ENCODE results near the gene ATG10. TPM values are rescaled to one million over a fixed set of nuclear protein-coding genes. Genes with fewer than 3 reads are reported as not detected.
A peak's percentile ranks its signal among the peaks of the same experiment; 100 is the strongest.

ATG10 gene
- total and polyA plus RNA-seq, 2 experiments from 2014 or later, result 12.5 to 17.7 TPM

- H3K4me1 Mint-ChIP-seq, result peaks cover 44% of the 10 kb centered on the region
- ATAC-seq (no peak), DNase-seq (ENCODE audit: low spot score) (no peak)
- H3K27ac Mint-ChIP-seq, result peak overlapping the region; percentile 100
- peaks cover 26% of the 10 kb centered on the region for H3K27me3 Mint-ChIP-seq (ENCODE audit: insufficient read depth, low read depth, poor library complexity)
- peak overlapping the region; percentile 95 for H3K4me2 ChIP-seq
- peaks cover 29% of the 10 kb centered on the region for H3K36me3 ChIP-seq (ENCODE audit: insufficient read depth)
- H3K27ac ChIP-seq (ENCODE audit: low read depth), result peak overlapping the region; percentile 92
- no peaks in the 10 kb centered on the region for H3K9me2 ChIP-seq (ENCODE audit: insufficient read depth)
- H3K4me3 Mint-ChIP-seq, result peak overlapping the region; percentile 94
- no peaks in the 10 kb centered on the region for H3K27me3 ChIP-seq (ENCODE audit: insufficient read depth)
- peaks cover 27% of the 10 kb centered on the region for H3F3A ChIP-seq (replicated peaks; ENCODE audit: low read depth)
- peaks cover 30% of the 10 kb centered on the region for H3K4me1 ChIP-seq (ENCODE audit: insufficient read depth)
- peaks cover 22% of the 10 kb centered on the region for H3K79me2 ChIP-seq (replicated peaks; ENCODE audit: insufficient read depth)
- H3K36me3 Mint-ChIP-seq (ENCODE audit: low read depth), result peaks cover 60% of the 10 kb centered on the region
- H3K9me3 Mint-ChIP-seq, result no peaks in the 10 kb centered on the region
- TF ChIP-seq REST (IDR thresholded peaks at IDR 0.05; ENCODE audit: unreplicated experiment) (no peak), STAT1 (IDR thresholded peaks at IDR 0.05; ENCODE audit: unreplicated experiment) (no peak), JUNB (IDR thresholded peaks at IDR 0.05; ENCODE audit: unreplicated experiment) (no peak), ZNF331 (CRISPR knock-in tag; IDR thresholded peaks at IDR 0.05; ENCODE audit: low read depth) (no peak), EZH2 (IDR thresholded peaks at IDR 0.05; ENCODE audit: low read depth, unreplicated experiment) (no peak), CTCF (conservative IDR thresholded peaks at IDR 0.05; ENCODE audit: low read depth in 2 of 2) (no peak), CREB1 (CRISPR knock-in tag; IDR thresholded peaks at IDR 0.05; ENCODE audit: low read depth) (no peak)
- no peaks in the 10 kb centered on the region; the same call in 1 of the 2 replicates for H4K20me1 ChIP-seq (replicated peaks; ENCODE audit: insufficient read depth)
- no peak overlapping the region for H2AFZ ChIP-seq
- peak overlapping the region; percentile 91 for H3K4me3 ChIP-seq
Measured at GRCh38 chr5:82276800-82277612, 305.2 kb downstream of the ATG10 start.

GRCh38 chr5:82277613-82277986 lies 305.8 kb downstream of the ATG10 start:
- Mint-ChIP-seq H3K4me3 (peak overlapping the region; percentile 94), H3K4me1 (peaks cover 40% of the 10 kb centered on the region), H3K27ac (peak overlapping the region; percentile 100), H3K27me3 (ENCODE audit: insufficient read depth, low read depth, poor library complexity) (peaks cover 23% of the 10 kb centered on the region), H3K36me3 (ENCODE audit: low read depth) (peaks cover 58% of the 10 kb centered on the region), H3K9me3 (no peaks in the 10 kb centered on the region)
- Histone ChIP-seq H3K36me3 (ENCODE audit: insufficient read depth) (peaks cover 29% of the 10 kb centered on the region), H3F3A (replicated peaks; ENCODE audit: low read depth) (peaks cover 27% of the 10 kb centered on the region), H3K27me3 (ENCODE audit: insufficient read depth) (no peaks in the 10 kb centered on the region), H4K20me1 (replicated peaks; ENCODE audit: insufficient read depth) (no peaks in the 10 kb centered on the region; the same call in 1 of the 2 replicates), H3K4me3 (peak overlapping the region; percentile 91), H3K79me2 (replicated peaks; ENCODE audit: insufficient read depth) (peaks cover 22% of the 10 kb centered on the region), H2AFZ (no peak overlapping the region), H3K27ac (ENCODE audit: low read depth) (peak overlapping the region; percentile 92), H3K4me2 (peak overlapping the region; percentile 95), H3K4me1 (ENCODE audit: insufficient read depth) (peaks cover 26% of the 10 kb centered on the region), H3K9me2 (ENCODE audit: insufficient read depth) (no peaks in the 10 kb centered on the region)
- DNase-seq (ENCODE audit: low spot score), result no peak
- no peak for ATAC-seq
- no peak for TF ChIP-seq ZNF331 (CRISPR knock-in tag; IDR thresholded peaks at IDR 0.05; ENCODE audit: low read depth)
- TF ChIP-seq POLR2AphosphoS5 (IDR thresholded peaks at IDR 0.05; ENCODE audit: low read depth), result no peak
- TF ChIP-seq, protein P1, sequence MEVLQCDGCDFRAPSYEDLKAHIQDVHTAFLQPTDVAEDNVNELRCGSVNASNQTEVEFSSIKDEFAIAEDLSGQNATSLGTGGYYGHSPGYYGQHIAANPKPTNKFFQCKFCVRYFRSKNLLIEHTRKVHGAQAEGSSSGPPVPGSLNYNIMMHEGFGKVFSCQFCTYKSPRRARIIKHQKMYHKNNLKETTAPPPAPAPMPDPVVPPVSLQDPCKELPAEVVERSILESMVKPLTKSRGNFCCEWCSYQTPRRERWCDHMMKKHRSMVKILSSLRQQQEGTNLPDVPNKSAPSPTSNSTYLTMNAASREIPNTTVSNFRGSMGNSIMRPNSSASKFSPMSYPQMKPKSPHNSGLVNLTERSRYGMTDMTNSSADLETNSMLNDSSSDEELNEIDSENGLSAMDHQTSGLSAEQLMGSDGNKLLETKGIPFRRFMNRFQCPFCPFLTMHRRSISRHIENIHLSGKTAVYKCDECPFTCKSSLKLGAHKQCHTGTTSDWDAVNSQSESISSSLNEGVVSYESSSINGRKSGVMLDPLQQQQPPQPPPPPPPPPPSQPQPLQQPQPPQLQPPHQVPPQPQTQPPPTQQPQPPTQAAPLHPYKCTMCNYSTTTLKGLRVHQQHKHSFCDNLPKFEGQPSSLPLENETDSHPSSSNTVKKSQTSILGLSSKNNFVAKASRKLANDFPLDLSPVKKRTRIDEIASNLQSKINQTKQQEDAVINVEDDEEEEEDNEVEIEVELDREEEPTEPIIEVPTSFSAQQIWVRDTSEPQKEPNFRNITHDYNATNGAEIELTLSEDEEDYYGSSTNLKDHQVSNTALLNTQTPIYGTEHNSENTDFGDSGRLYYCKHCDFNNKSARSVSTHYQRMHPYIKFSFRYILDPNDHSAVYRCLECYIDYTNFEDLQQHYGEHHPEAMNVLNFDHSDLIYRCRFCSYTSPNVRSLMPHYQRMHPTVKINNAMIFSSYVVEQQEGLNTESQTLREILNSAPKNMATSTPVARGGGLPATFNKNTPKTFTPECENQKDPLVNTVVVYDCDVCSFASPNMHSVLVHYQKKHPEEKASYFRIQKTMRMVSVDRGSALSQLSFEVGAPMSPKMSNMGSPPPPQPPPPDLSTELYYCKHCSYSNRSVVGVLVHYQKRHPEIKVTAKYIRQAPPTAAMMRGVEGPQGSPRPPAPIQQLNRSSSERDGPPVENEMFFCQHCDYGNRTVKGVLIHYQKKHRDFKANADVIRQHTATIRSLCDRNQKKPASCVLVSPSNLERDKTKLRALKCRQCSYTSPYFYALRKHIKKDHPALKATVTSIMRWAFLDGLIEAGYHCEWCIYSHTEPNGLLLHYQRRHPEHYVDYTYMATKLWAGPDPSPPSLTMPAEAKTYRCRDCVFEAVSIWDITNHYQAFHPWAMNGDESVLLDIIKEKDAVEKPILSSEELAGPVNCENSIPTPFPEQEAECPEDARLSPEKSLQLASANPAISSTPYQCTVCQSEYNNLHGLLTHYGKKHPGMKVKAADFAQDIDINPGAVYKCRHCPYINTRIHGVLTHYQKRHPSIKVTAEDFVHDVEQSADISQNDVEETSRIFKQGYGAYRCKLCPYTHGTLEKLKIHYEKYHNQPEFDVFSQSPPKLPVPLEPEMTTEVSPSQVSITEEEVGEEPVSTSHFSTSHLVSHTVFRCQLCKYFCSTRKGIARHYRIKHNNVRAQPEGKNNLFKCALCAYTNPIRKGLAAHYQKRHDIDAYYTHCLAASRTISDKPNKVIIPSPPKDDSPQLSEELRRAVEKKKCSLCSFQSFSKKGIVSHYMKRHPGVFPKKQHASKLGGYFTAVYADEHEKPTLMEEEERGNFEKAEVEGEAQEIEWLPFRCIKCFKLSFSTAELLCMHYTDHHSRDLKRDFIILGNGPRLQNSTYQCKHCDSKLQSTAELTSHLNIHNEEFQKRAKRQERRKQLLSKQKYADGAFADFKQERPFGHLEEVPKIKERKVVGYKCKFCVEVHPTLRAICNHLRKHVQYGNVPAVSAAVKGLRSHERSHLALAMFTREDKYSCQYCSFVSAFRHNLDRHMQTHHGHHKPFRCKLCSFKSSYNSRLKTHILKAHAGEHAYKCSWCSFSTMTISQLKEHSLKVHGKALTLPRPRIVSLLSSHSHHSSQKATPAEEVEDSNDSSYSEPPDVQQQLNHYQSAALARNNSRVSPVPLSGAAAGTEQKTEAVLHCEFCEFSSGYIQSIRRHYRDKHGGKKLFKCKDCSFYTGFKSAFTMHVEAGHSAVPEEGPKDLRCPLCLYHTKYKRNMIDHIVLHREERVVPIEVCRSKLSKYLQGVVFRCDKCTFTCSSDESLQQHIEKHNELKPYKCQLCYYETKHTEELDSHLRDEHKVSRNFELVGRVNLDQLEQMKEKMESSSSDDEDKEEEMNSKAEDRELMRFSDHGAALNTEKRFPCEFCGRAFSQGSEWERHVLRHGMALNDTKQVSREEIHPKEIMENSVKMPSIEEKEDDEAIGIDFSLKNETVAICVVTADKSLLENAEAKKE (CRISPR knock-in tag; IDR thresholded peaks at IDR 0.05), result no peak
